Prostate gland (tissue), 2 donors: Measurements from ENCODE around the gene TRRAP.

Experiments used
- POLR2A ChIP-seq: fragments of 450-650 bp; IDR thresholded peaks from one replicate; pipeline ENCODE4 v1.6.1; 2016; ENCODE audit warnings: antibody characterized with exemption, mild to moderate bottlenecking
- TF ChIP-seq, protein P1 (sequence below), 4 experiments: fragments of 200-600 bp in 2 of 4; fragments of 450-650 bp in 2 of 4; sonication (generic) in 2 of 4; IDR thresholded peaks; 1 replicate in 3 of 4; 2 replicates in 1 of 4; pipeline ENCODE4 v1.5.1; 2016 to 2019; ENCODE audit warnings: antibody characterized with exemption in 4 of 4, mild to moderate bottlenecking in 2 of 4, moderate library complexity in 2 of 4

- TF ChIP-seq, protein P1, sequence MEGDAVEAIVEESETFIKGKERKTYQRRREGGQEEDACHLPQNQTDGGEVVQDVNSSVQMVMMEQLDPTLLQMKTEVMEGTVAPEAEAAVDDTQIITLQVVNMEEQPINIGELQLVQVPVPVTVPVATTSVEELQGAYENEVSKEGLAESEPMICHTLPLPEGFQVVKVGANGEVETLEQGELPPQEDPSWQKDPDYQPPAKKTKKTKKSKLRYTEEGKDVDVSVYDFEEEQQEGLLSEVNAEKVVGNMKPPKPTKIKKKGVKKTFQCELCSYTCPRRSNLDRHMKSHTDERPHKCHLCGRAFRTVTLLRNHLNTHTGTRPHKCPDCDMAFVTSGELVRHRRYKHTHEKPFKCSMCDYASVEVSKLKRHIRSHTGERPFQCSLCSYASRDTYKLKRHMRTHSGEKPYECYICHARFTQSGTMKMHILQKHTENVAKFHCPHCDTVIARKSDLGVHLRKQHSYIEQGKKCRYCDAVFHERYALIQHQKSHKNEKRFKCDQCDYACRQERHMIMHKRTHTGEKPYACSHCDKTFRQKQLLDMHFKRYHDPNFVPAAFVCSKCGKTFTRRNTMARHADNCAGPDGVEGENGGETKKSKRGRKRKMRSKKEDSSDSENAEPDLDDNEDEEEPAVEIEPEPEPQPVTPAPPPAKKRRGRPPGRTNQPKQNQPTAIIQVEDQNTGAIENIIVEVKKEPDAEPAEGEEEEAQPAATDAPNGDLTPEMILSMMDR (IDR thresholded peaks at IDR 0.05), result no peak
- no peak for TF ChIP-seq POLR2A
Measured at GRCh38 chr7:99054781-99055180, 176.4 kb downstream of the TRRAP start.
